H9 (cell line): ENCODE data around the gene SIDT2. TPM values are rescaled to one million over a fixed set of nuclear protein-coding genes. Genes with fewer than 3 reads are reported as not detected.

Source experiments
- DNase-seq: peaks from one replicate; pipeline ENCODE4 v3.0.0-alpha.2; 2017
- H2AFZ ChIP-seq: one replicate; pipeline ENCODE4 v1.6.1; 2013; ENCODE audit warnings: mild to moderate bottlenecking, low read length, control low read depth, moderate library complexity
- H2AK5ac ChIP-seq: 2 replicates; pipeline ENCODE4 v1.6.1; 2013; ENCODE audit warnings: low read length, control low read depth, mixed read lengths; ENCODE audit not compliant: insufficient read length
- H2BK120ac ChIP-seq: one replicate; pipeline ENCODE4 v1.6.1; 2013; ENCODE audit warnings: low read depth, mild to moderate bottlenecking, low read length, control low read depth, inconsistent platforms; ENCODE audit not compliant: poor library complexity, severe bottlenecking
- H2BK12ac ChIP-seq: 2 replicates; pipeline ENCODE4 v1.6.1; 2013; ENCODE audit warnings: low read length, control low read depth, mixed read lengths, low read depth; ENCODE audit not compliant: insufficient read length
- H2BK15ac ChIP-seq: 2 replicates; pipeline ENCODE4 v1.6.1; 2013; ENCODE audit warnings: low read depth, low read length, control low read depth
- H2BK20ac ChIP-seq: one replicate; pipeline ENCODE4 v1.6.1; 2013; ENCODE audit warnings: low read depth, mild to moderate bottlenecking, low read length, control low read depth, inconsistent platforms; ENCODE audit not compliant: poor library complexity, severe bottlenecking
- H2BK5ac ChIP-seq: 2 replicates; pipeline ENCODE4 v1.6.1; 2013; ENCODE audit warnings: low read length, control low read depth, mixed read lengths; ENCODE audit not compliant: insufficient read length
- H3K14ac ChIP-seq: 2 replicates; pipeline ENCODE4 v1.6.1; 2013; ENCODE audit warnings: low read length, control low read depth; ENCODE audit not compliant: insufficient read depth
- H3K18ac ChIP-seq: 2 replicates; pipeline ENCODE4 v1.6.1; 2013; ENCODE audit warnings: low read depth, mild to moderate bottlenecking, mixed read lengths, low read length, control low read depth; ENCODE audit not compliant: insufficient read length
- H3K23ac ChIP-seq: 2 replicates; pipeline ENCODE4 v1.6.1; 2013; ENCODE audit warnings: low read length, control low read depth, mixed read lengths, low read depth; ENCODE audit not compliant: insufficient read length
- H3K23me2 ChIP-seq: 2 replicates; pipeline ENCODE4 v1.6.1; 2013; ENCODE audit warnings: low read depth, mild to moderate bottlenecking, mixed read lengths, low read length, control low read depth; ENCODE audit not compliant: insufficient read length, poor library complexity, severe bottlenecking
- H3K27ac ChIP-seq: 2 replicates; pipeline ENCODE4 v1.5.1; 2013; ENCODE audit warnings: low read length, control low read depth, mixed read lengths, low read depth; ENCODE audit not compliant: insufficient read length
- H3K27me3 ChIP-seq: 2 replicates; pipeline ENCODE4 v1.6.1; 2013; ENCODE audit warnings: low read length, control low read depth, inconsistent platforms; ENCODE audit not compliant: insufficient read depth
- H3K4ac ChIP-seq: 2 replicates; pipeline ENCODE4 v1.6.1; 2013; ENCODE audit warnings: low read depth, mild to moderate bottlenecking, control low read depth, inconsistent platforms, low read length, moderate library complexity
- H3K4me1 ChIP-seq: 2 replicates; pipeline ENCODE4 v1.6.1; 2013; ENCODE audit warnings: low read length, control low read depth, inconsistent platforms; ENCODE audit not compliant: insufficient read depth
- H3K4me2 ChIP-seq: 2 replicates; pipeline ENCODE4 v1.6.1; 2013; ENCODE audit warnings: low read length, control low read depth, mixed read lengths; ENCODE audit not compliant: insufficient read length, insufficient read depth
- H3K56ac ChIP-seq: 2 replicates; pipeline ENCODE4 v1.6.1; 2013; ENCODE audit warnings: low read depth, mild to moderate bottlenecking, mixed read lengths, low read length, control low read depth; ENCODE audit not compliant: insufficient read length
- H3K79me1 ChIP-seq: 2 replicates; pipeline ENCODE4 v1.6.1; 2013; ENCODE audit warnings: low read depth, mild to moderate bottlenecking, moderate library complexity, low read length, control low read depth, inconsistent platforms; ENCODE audit not compliant: insufficient read depth, poor library complexity, severe bottlenecking
- H3K79me2 ChIP-seq: 2 replicates; pipeline ENCODE4 v1.6.1; 2013; ENCODE audit warnings: low read length, control low read depth, inconsistent platforms; ENCODE audit not compliant: insufficient read depth
- H3K9ac ChIP-seq: 2 replicates; pipeline ENCODE4 v1.6.1; 2013; ENCODE audit warnings: low read length, control low read depth, mixed read lengths; ENCODE audit not compliant: insufficient read length; ENCODE audit errors: extremely low read depth
- H3K9me3 ChIP-seq: one replicate; pipeline ENCODE4 v1.6.1; 2013; ENCODE audit warnings: low read depth, low read length, inconsistent platforms; ENCODE audit not compliant: control insufficient read depth
- H3T11ph ChIP-seq: one replicate; pipeline ENCODE4 v1.6.1; 2013; ENCODE audit warnings: mild to moderate bottlenecking, low read length, control low read depth, inconsistent platforms
- H4K20me1 ChIP-seq: one replicate; pipeline ENCODE4 v1.6.1; 2013; ENCODE audit not compliant: control insufficient read depth, insufficient read length, insufficient read depth
- H4K5ac ChIP-seq: 2 replicates; pipeline ENCODE4 v1.6.1; 2013; ENCODE audit warnings: low read depth, mild to moderate bottlenecking, mixed read lengths, low read length, control low read depth; ENCODE audit not compliant: insufficient read length
- H4K8ac ChIP-seq: replicated peaks from 2 replicates; pipeline ENCODE4 v1.6.1; 2013; ENCODE audit warnings: low read length, control low read depth, mixed read lengths, low read depth; ENCODE audit not compliant: insufficient read length
- H4K91ac ChIP-seq: 2 replicates; pipeline ENCODE4 v1.6.1; 2013; ENCODE audit warnings: low read depth, mild to moderate bottlenecking, moderate library complexity, mixed read lengths, low read length, control low read depth; ENCODE audit not compliant: insufficient read length
- H3K27ac Mint-ChIP-seq, 3 experiments: 2 replicates in 2 of 3; 3 replicates in 1 of 3; pipeline ENCODE4 v1.8.0; 2020 to 2021; ENCODE audit warnings: mixed read lengths in 3 of 3, mild to moderate bottlenecking in 1 of 3, moderate library complexity in 1 of 3
- H3K27me3 Mint-ChIP-seq: 2 replicates; pipeline ENCODE4 v1.8.0; 2021; ENCODE audit warnings: low read depth, mild to moderate bottlenecking, moderate library complexity, mixed read lengths
- H3K36me3 Mint-ChIP-seq, 3 experiments: 2 replicates in 2 of 3; 3 replicates in 1 of 3; pipeline ENCODE4 v1.8.0; 2020 to 2021; ENCODE audit warnings: low read depth in 3 of 3, mixed read lengths in 3 of 3; ENCODE audit not compliant: insufficient read depth in 1 of 3
- H3K4me1 Mint-ChIP-seq, 2 experiments: 2 replicates each; pipeline ENCODE4 v1.8.0; 2020; ENCODE audit warnings: mixed read lengths in 2 of 2
- H3K4me3 Mint-ChIP-seq, 2 experiments: 2 replicates in 1 of 2; 3 replicates in 1 of 2; pipeline ENCODE4 v1.8.0; 2020 to 2021; ENCODE audit warnings: mild to moderate bottlenecking in 2 of 2, mixed read lengths in 2 of 2, moderate library complexity in 1 of 2
- H3K9me3 Mint-ChIP-seq, 2 experiments: 2 replicates in 1 of 2; 3 replicates in 1 of 2; pipeline ENCODE4 v1.8.0; 2020; ENCODE audit warnings: mild to moderate bottlenecking in 2 of 2, mixed read lengths in 2 of 2, moderate library complexity in 1 of 2
- WGBS: extraction: QIAGEN DNeasy Blood & Tissue Kit; methylation state at CpG from one replicate; pipeline ENCODE4 v1.1.7; 2013; ENCODE audit warnings: missing lambda C conversion rate, low lambda C conversion rate, mixed read lengths; ENCODE audit not compliant: insufficient read length; ENCODE audit errors: extremely low coverage; 5-methylcytosine and 5-hydroxymethylcytosine counted together
- total RNA-seq: library from RNA; stranded (reverse); gene quantifications from 2 replicates; pipeline ENCODE4 v1.2.1, GENCODE V29; 2021
- TF ChIP-seq, protein P1 (sequence below): fragments of 200-600 bp; sonication (generic); conservative IDR thresholded peaks from 3 replicates; pipeline ENCODE4 v1.8.0; 2021; ENCODE audit warnings: antibody characterized with exemption, mild to moderate bottlenecking

SIDT2 gene
- total RNA-seq, 1 experiment from 2014 or later: 18.3 TPM

DNA sequence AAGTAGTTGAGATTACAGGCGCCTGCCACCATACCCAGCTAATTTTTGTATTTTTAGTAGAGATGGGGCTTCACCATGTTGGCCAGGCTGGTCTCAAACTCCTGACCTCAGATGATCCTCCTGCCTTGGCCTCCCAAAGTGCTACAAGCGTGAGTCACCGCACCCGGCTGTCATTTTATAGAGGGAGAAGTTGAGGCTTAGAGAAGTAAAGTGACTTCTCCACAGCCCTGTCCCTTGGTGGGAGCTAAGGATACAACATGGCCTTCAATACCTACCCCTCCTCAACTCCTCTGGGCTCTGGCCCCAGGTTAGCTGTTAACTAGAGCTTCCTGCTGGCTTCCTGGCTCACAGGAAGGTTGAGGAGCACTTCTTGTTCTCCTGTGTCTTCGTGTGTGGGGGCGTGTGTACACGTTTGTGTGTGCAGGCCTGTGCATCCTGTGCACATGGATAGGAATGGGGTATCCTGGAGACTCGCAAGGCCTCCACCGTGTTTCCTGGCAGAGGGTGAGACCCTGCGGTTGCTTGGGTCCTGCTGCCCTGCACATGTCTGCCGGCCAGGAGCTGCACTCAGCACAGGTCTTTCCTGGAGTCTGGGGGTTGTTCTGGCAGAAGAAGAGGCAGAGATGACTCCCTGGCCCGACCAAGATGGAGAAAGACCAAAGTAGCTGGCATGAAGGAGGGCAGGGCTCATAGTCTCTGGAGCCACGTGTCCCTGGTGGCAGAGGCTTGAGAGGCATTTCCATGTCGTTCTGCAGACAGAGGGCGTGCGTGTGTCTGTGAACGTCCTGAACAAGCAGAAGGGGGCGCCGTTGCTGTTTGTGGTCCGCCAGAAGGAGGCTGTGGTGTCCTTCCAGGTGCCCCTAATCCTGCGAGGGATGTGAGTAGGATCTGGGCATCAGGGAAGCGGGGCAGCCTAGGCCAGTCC lies 2.4 kb downstream of the SIDT2 start:
- Histone ChIP-seq H3K18ac (peak overlapping the region; percentile 37), H3K56ac (no peak overlapping the region), H2BK12ac (no peak overlapping the region), H4K5ac (no peak overlapping the region), H3K23me2 (peaks cover 14% of the 10 kb centered on the region), H3K4me2 (no peak overlapping the region), H3K79me1 (no peaks in the 10 kb centered on the region), H3T11ph (no peak overlapping the region), H3K9me3 (no peaks in the 10 kb centered on the region), H3K27ac (no peak overlapping the region), H4K91ac (no peak overlapping the region), H3K9ac (no peak overlapping the region), H2BK120ac (no peak overlapping the region), H3K4me1 (peaks cover 6% of the 10 kb centered on the region; the same call in 1 of the 2 replicates), H3K23ac (no peak overlapping the region), H3K14ac (no peak overlapping the region), H3K79me2 (no peaks in the 10 kb centered on the region), H2BK20ac (no peak overlapping the region), H2BK5ac (no peak overlapping the region), H4K20me1 (no peaks in the 10 kb centered on the region), H3K27me3 (no peaks in the 10 kb centered on the region), H2BK15ac (no peak overlapping the region), H3K4ac (no peak overlapping the region), H2AK5ac (no peak overlapping the region), H4K8ac (no peak overlapping the region), H2AFZ (no peak overlapping the region)
- peak; percentile 95 for DNase-seq
- TF ChIP-seq, protein P1, sequence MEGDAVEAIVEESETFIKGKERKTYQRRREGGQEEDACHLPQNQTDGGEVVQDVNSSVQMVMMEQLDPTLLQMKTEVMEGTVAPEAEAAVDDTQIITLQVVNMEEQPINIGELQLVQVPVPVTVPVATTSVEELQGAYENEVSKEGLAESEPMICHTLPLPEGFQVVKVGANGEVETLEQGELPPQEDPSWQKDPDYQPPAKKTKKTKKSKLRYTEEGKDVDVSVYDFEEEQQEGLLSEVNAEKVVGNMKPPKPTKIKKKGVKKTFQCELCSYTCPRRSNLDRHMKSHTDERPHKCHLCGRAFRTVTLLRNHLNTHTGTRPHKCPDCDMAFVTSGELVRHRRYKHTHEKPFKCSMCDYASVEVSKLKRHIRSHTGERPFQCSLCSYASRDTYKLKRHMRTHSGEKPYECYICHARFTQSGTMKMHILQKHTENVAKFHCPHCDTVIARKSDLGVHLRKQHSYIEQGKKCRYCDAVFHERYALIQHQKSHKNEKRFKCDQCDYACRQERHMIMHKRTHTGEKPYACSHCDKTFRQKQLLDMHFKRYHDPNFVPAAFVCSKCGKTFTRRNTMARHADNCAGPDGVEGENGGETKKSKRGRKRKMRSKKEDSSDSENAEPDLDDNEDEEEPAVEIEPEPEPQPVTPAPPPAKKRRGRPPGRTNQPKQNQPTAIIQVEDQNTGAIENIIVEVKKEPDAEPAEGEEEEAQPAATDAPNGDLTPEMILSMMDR: peak; percentile 95
- whole genome bisulfite sequencing: no CpG with 5 or more reads among the region's 22 CpGs
- Mint-ChIP-seq H3K27me3 (peaks cover 4% of the 10 kb centered on the region; the same call in 1 of the 2 replicates), H3K36me3 (peaks cover 0 to 22% (median 13%) of the 10 kb centered on the region in 3 experiments; a peak in 4 of 7 replicates), H3K4me1 (peaks cover 21 to 28% of the 10 kb centered on the region in 2 experiments), H3K27ac (no peak overlapping the region), H3K9me3 (no peaks in the 10 kb centered on the region), H3K4me3 (peak overlapping the region; percentile 29 to 65)
